HG03354 (cell line): Measurements from ENCODE around the gene PTPA.
"Not testable (repeated sequence)": the region's sequence is repeated elsewhere in the genome, so short reads cannot be mapped to it uniquely, and the experiment has no call there.

Experiments
- ATAC-seq: cut with Tn5 transposase; IDR thresholded peaks from one replicate; pipeline ENCODE4 v1.9.1; 2021; ENCODE audit warnings: mild to moderate bottlenecking; ENCODE audit not compliant: unreplicated experiment, poor library complexity, severe bottlenecking

PTPA gene

DNA sequence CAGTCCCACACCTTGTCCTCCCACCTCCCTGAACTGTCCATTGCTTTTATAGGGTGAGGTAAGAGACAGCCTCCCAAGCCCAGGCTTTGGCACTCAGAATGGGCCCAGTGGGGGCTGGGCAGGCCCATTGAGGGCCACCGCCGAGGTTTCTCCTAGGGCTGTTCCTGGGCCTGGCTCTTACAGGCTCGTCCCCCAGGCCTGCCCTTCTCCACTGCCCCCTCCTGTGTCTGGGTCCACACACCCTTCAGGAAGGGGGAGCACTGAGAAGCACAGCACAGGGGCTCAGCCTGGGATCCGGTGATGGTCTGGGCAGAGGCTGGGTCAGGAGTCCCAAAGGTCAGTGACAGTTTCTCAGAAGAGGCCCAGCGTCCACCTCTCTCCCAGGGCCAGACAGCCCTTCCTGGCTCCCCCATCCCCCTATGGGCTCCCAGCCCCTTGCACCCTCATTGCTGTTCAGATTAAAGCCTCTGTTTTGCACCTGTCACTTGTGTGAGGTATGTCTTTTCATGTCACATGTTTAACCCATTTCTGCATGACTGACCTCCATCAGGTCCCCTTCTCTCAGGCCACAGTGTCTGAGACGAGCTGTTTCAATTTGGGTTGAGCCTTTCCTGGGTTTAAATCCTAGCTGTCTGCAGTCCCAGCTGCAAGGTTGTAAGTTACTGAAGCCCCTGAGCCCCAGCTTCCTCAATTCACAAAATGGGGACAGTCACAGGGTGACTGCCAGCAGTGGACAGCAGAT is 37.4 kb downstream of the PTPA start:
- peak; percentile 45 for ATAC-seq

DNA sequence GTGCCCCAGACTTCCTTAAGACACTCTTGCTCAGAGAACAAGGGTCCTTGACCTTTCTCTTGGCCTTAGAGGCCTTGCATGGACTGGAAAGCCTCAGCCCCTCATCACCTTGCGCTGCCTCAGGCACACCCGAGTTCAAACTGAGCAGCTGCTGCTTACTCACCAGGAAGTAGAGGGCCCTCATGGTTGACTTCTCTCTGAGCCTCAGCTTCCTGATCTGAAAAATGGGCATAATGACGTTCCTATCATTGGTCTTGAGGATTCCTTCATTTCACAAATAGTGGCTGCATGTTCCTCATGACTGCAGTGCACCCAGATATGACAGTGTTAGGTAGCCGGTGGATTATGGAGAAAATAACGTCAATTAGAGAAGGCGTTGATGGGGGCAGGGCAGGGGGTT is 38.2 kb downstream of the PTPA start:
- ATAC-seq = no peak

DNA sequence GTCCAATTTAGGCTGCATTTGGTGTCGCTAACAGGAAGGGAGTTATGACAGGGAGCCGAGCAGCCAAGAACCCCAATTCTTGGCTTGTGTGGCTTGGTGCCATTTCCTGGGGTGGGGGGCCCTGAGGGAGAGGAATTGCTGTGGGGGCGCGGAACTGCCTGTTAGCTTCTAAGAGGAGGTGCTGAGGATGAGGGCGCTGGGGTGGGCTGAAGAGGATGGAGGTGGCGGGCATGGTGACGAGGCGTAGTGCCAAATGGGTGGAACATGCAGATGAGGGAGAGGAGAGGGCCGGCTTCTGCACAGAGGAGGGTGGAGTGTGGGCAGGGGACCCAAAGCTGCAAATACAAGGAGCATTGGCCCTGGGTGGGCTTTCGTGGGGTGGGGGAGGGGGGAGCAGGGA is 38.9 kb downstream of the PTPA start:
- ATAC-seq = no peak

DNA sequence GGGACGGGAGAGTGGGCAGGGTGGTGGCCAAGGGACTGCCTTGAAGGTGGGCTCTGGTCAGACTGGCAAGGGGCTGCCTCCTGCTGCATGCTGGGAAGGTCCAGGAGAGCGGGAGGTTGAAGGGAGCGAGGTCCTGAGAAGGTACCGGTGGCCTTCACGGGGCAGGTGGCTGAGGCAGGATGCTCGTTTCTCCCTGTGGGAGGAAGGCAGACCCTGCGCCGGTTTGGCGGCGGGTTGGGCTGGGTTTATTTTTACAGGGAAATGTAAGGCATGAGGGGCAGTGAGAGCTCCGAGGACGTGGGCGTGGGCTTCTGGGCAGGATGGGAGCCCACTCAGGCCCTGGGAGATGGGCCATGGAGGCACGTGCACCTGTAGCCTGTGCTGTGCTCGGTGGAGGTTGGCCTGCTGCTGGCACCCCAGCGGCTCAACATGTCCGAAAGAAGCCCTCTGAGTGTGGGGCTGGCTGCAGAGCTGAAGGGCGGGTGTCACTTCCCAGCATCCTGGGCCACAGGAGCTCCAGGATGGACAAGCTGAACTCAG is 39.5 kb downstream of the PTPA start:
- ATAC-seq = no peak

DNA sequence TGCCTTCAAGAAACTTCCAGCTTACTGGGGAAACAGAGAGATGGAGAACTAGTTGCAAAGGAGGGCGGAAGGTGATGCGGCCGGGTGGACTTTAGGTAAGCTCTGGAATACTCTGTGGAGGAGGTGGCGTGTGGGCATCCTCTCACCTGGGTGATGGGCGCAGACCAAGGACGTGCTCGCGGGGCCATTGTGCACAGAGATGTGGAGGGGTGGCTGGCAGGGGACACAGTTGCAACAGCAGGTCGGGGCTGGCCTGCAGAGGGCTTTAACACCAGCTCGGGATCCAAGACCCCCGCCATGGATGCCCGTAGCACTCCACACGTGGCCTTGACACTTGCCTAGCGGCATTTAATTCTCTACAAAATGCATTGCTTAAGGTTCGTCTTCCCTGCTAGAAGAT is 40.3 kb downstream of the PTPA start:
- ATAC-seq = no peak

DNA sequence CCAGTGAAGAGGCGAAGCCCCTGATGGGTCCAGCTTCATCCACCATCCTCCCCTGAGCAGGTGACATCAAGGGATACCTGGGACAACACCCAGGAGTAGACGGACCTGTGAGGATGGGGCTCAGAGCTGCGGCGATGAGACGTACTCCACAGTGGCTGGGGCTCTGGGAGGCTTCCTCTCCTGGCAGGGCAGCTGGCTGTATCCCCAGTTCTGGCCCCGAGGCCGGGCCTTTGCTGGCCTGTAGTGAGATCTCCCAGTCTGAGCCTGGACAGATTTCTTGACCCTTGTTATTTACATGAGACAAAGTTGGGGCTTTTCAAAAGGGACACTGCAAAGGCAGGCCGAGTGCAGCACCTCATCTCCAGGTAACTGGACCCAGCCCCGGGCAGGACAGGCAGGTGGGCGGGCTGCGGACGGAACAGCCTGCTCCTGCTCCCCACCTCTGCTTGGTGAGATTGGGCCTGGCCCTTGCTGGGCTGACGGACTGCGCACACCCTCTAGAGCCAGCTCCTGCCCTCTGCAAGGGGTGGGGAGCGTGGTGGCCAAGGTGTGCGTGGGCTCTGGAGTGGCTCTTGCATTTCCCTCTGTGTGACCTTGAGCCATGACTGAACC is 43.8 kb downstream of the PTPA start:
- no peak for ATAC-seq

DNA sequence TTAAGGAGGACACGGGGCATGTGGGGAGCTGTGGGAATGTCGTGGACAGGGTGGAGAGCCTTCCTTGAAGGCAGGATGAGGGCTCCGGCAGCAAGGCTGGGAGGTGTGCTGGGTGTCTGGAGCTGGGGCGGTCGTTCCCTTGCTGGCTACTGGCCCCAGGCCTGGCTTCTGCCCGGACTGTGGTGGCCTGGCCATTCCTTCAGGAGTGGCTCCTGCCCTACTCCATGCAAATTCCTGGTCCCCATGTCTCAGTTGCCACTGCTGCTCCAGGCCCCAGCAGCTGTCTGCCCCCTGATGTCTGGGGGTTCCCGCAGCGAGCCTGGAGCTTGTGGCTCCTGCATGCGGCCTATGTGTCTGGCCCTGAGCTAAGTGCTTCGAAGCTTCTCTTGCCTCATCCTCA is 44.9 kb downstream of the PTPA start:
- ATAC-seq = no peak

DNA sequence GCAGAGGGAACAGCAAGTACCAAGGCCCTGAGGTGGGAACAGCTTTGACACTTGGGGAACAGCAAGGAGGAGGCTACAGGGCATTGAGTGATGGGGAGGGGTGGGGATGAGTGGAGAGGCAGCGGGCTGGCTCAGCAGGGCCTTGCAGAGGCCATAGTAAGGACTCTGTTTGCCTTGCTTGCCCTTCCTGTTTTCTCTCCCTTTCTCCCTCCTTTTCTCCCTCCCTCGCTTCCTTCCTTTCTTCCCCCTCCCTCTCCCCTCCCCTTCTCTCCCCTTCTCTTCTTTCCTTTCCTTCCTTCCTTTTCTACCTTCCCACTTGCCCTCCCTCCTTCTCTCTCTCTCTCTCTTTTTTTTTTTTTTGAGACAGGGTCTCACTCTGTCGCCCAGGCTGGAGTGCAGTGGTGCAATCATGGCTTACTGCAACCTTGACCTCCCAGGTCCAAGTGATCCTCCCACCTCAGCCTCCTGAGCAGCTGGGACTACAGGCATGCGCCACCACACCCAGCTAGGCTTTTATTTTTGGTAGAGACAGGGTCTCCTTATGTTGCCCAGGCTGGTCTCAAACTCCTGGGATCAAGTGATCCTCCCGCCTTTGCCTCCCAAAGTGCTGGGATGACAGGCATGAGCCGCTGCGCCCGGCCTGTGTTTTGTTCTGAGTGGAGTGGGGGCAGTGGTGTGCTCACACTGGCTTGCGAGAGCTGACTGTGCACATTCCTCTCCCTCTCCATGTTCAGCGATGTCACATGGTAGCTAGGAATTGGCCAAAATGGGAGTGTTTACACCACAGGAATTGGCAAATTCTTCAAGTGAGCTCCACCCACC is 49.7 kb downstream of the PTPA start:
- ATAC-seq = no peak

DNA sequence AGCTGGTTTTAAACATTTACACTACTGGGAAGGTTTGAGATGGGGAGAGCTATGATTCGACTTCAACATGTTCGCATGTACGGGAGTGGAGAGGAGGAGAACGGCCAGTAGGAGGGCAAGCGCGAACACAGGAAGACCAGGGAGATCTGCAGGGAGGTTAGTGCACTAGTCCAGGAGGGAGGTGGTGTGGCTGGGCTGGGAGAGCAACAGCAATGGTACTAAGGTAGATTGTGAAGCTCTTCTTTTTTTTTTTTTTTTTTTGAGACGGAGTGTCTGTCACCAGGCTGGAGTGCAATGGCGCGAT is 50.3 kb downstream of the PTPA start:
- no peak for ATAC-seq

DNA sequence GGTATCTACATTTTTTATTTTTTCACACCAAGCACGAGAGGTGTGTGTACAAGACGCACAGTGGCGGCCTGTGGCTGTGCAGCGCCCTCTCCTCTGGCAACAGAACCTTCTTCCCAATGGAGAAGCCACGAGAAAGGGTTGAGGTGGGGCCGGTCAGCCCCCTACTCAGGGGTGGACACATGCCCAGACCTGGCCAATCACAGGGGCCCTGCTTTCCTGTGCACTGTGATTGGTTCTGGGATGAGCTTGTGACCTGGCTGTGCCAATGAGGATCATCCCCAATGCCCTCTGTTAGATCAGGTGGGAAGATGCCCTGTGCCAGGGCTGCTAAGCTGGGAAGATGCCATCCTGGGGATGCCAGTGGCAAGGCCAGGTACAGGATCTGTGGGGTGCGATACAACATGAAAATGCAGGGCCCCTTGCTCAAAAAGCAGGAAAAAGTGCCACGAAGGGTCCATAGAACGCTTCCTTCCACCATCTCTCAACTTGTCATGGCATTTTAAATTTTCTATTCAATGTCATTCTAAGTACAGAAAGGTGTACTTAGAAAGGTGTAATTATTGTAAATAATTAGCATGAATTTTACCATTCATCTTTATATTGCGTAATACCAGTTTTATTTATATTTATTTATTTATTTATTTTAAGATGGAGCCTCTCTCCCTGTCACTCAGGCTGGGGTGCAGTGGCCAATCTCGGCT is 51.4 kb downstream of the PTPA start:
- no peak for ATAC-seq

DNA sequence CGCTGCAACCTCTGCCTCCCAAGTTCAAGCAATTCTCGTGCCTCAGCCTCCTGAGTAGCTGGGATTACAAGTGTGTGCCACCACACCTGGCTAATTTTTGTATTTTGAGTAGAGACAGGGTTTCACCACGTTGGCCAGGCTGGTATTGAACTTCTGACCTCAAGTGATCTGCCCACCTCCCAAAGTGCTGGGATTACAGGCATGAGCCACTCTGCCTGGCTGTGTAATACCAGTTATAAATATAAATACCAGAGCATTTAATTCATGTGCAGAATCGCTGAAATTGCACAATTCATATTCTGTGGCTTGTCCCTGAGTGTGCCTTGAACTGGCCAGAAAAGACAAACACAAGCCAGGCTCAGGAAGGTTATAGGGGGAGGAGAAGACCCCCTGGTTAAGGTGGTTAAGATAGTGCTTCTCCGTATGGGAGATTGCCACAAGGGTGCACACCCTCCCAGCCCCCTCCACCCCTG is 52.0 kb downstream of the PTPA start:
- not testable (repeated sequence) for ATAC-seq

DNA sequence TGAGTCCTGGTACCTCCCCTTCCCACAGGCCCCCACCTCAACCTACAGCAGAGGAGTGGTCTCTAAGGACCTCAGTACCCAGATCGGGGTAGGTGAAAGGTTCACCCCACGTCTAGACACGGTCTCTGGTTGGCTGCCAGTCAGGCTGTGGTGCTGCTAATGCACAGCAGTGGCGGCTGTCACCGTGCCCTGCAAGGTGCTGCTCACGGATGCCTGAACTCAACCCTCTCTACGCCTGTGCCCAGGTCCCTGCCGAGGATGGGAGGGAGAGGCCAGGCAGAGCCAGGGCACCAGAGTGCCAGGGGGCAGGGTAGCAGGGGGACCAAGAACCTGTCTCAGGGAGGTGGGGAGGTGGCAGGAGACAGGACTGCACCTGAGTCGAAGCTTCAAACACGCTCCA is 52.5 kb downstream of the PTPA start:
- no peak for ATAC-seq

DNA sequence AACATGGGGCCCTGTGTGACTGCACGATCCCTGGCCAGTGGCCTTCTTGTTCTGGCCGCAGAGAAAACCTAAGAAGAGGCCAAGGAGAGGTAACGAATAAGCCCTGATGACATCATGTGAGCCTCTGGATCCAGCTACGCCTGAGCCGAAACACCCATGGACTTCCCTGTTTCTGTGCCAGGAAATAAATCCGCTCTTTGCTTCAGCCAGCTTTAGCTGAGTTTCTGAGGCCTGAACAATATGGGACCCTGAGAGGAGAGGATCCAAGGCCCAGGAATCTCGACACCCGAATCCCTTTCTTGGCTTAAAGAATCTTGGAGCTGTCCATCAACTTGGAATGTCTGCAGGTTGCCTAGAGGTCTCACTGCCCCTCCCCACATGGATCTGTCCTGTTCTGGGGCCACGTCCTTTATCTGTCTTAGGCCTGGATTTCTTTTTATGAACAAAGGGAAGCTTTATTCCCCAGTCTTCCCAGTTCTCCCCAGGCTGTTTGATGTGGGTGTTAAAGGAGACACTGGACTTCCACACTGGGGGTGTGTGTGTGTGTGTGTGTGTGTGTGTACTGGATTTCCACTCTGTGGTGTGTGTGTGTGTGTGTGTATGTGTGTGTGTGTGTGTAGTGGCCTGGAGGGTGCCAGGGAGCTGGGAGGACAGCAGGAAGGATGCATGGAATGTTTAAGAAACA is 53.2 kb downstream of the PTPA start:
- ATAC-seq = no peak

DNA sequence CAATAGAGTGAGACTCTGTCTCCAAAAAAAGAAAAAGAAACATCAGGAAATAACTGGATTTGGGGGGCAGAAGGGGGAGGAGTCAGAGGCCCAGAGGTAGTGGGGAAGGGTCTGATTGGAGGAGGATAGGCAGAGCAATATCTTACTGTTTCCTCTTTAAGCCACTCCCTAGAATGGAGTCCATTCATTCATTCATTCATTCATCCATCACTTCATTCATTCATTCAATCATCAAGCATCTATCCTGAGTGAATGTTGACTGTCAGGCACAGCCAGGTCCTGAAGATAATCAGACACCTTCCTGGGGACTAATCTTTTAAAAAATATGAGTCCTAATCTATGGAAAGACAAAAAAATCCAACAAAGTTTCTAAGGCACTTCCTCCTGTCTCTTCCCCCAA is 54.0 kb downstream of the PTPA start:
- ATAC-seq = no peak

DNA sequence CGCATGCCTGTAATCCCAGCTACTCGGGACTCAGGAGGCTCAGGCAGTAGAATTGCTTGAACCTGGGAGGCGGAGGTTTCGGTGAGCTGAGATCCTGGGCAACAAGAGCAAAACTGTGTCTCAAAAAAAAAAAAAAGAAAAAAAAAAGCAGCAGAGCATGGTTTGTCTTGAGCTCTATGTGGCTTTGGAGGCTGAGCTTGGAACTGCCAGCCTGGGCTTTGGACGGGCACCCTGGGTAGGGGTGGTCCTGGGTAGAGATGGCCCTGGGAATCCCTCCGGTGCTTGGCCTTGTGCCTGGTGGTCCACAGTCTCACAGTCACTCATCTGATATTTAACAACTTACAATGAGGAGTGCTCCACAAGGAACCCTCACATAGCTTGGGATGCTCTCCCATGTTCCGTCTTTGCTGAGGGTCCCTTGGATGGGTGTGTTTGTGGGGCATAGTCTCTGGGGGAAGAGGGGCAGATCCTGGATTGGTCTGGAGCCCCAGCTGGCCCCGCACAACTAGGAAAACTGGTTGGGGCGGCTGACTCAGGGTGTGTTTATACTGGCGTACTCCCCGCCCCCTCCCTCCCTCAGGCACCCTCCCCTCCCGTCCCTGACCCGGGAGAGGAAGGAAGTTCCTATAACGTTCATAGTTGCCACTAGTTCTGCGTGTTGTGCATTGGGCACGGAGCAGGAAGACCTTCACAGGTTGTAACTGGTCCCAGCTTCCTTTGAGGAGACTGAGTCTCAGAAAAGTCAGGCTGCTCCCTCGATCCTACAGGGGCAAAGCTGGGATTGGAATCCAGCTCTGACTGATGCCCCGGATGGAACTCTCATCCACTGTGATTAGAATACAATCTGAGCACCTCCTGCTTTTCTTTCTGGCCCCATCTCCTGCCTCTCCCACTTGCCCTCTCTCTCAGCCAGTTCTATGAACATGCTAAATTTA is 55.7 kb downstream of the PTPA start:
- ATAC-seq = no peak

DNA sequence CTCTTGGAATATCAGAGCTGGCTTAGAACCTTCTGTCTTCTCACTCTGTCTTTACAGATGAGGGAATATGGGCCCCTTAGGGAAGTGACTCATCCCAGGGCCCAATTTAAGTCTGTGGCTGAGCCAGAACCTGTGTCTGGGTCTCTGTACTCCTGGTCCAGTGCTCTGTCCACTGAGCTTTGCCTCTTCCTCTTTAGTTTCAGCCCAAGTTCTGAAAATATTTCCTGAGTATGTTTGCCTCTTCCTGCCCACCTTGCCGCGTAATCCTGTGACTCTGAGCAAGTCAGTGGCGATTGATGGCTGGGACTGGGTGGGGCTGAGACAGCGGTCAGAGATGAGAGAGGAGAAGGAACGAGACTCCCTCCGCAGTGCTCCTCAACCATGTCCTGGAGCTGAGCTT is 59.0 kb downstream of the PTPA start:
- ATAC-seq = no peak

DNA sequence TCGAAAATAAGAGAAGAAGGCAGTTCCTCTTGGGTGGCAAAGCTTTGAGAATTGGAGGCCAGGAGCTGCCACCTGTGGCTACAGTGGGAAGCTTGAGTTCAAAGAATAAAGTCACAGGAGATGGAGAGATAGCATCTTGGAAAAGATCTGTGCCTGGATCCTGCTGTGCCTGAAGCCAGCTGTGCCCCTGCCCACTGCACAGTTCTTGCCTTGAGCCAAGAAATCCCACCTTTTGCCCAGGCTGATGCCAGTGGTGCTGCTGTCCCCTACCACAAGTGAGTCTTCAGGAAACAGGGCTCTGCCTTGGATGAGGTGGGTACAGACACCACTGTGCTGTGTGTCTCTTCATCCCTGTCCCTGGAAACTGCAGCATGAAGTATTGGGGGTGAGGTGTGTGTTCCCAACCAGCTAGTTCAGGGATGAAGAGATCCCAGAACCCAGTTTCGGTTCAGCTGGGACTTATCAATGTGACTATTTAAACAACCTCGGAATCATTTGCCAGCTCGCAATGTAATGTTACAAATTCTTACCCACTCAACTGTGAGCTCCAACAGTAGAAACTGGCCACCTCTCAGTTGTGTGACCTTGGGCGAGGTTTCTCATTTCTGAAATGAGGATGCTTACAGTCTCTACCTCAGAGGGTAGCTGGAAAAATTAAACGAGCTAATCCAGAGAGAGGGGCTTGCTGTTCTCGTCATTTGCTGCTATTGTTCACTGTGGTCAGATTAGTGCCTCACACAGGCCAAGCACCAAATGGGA is 61.0 kb downstream of the PTPA start:
- ATAC-seq = no peak

DNA sequence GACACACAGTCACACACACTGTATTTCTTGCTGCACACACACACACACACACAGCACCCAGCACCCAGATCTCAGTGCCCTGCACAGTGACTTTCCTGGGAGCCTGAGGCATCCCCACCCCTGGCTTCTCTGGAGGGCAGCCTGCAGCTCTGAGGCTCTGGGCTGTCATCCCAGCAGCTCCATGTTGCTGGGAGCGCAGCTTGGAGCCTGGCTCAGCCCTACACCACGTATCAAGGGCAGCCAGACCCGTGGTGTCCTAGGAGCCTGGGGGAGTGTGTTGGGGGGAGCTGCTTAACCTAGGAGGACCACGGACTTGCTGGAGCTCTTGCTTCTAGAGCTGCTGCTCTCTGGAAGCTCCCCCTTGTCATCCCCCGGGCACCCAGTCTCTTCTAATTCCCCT is 61.6 kb downstream of the PTPA start:
- no peak for ATAC-seq
